Transverse colon (tissue), 4 donors: Measurements from ENCODE around the gene MAN2A1.

Experiments used
- CTCF ChIP-seq, 5 experiments: fragments of 200-600 bp in 3 of 5; fragments of 450-650 bp in 2 of 5; sonication (generic) in 3 of 5; IDR thresholded peaks; 1 replicate in 2 of 5; 2 replicates in 3 of 5; pipeline ENCODE4 v1.5.1; 2016 to 2017; ENCODE audit warnings: antibody characterized with exemption in 5 of 5, inconsistent platforms in 3 of 5, mild to moderate bottlenecking in 2 of 5, moderate library complexity in 1 of 5
- EP300 ChIP-seq: sonication (generic); formaldehyde crosslinking; IDR thresholded peaks from one replicate; pipeline ENCODE4 v1.6.1; 2017; ENCODE audit warnings: antibody characterized with exemption, low read depth
- POLR2A ChIP-seq: fragments of 450-650 bp; IDR thresholded peaks from one replicate; pipeline ENCODE4 v1.6.1; 2016; ENCODE audit warnings: antibody characterized with exemption, mild to moderate bottlenecking, moderate library complexity
- POLR2AphosphoS5 ChIP-seq, 3 donors: sonication (generic); formaldehyde crosslinking; IDR thresholded peaks; one replicate each; pipeline ENCODE4 v1.6.1; 2016; ENCODE audit warnings: antibody characterized with exemption in 3 of 3

GRCh38 chr5:109693535-109694400 lies 4.0 kb downstream of the MAN2A1 start:
- TF ChIP-seq POLR2A (no peak), CTCF (IDR thresholded peaks at IDR 0.05) (no peak), POLR2AphosphoS5 (IDR thresholded peaks at IDR 0.05) (no peak), EP300 (no peak)
